ENCODE results near the gene MIPOL1.

The MIPOL1 gene

DNA sequence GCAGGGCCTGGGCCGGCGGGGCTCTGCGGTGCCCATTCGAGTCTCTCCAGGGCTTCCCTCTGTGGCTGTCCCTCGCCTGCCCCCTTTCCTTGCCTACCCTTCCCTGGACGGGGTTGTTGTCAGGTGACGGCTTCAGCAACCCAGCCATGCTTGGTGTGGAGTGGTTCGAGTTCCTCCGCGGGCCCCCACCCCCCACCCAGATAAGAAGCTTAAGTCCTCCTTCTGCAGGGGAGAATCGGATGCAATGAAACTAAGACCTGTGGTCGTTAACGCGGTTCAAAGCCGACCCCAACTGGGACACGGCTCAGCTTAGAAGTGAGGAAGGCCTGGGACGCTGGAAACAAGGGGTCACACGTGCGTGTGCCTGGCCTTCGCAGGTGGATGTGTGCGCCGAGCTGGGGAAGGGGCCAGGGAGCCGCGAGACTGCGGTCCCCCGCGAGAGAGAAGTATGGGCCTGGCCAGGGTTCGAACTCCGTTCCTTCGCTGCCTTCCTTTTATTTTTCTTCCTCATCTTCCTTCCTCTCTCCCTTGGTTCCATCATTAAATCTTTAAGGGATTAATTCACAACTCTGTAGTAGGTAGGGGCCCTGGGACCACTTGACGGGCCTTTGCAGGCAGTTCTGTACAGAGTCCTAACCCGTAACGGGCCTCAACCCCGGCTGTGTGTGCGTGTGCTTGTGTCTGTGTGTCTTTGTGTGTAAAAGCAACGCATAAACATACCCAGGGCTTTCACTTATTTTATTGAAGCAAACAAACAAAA, 401.2 kb downstream of the MIPOL1 start:
- no peak overlapping the region for H3K4me3 ChIP-seq (ENCODE audit: low read length)
- DNase-seq (ENCODE audit: low read depth, low spot score) = no peak

DNA sequence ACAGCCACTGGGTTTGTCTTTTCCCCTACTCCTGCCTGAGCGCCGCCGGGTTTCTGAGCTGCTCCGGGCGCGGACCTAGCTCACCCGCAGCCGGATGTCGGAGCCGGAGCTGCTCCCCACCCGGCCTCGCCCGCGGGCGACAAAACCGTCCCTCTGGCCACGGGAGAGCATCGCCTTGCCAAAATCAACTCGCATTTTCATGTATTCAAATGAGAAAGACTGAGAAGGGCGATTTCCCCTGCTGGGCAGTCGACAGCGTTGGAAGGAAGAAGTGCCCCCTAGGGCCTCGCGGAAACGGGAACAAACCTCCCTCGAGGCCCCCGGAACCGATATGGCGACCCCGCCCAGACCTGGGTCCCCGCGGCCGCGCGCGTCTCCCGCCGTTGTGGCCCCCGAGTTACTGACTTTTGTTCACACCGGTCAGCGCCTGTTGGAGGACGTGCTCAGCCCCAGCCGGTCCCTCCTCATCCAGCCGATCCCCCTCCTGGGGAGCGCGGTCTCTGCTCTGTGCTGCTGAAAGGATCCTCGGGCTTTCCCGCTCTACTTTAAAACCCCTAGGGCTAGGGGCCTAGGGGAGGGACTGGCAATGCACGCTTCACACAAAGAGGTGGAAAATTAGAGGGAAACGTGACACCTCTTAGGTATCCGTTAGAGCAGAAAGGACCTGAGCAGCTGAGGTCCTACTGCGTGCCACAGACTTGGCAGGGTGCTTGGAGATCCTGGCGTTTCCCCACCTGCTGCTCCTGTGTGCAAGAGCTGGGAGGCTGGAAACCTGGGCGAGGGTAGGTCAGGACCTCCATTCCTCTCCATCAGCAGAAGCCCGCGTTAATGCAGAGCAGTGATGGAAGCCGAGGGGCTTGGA, 402.0 kb downstream of the MIPOL1 start:
- H3K4me3 ChIP-seq (ENCODE audit: low read length) = no peak overlapping the region
- DNase-seq (ENCODE audit: low read depth, low spot score) = no peak

DNA sequence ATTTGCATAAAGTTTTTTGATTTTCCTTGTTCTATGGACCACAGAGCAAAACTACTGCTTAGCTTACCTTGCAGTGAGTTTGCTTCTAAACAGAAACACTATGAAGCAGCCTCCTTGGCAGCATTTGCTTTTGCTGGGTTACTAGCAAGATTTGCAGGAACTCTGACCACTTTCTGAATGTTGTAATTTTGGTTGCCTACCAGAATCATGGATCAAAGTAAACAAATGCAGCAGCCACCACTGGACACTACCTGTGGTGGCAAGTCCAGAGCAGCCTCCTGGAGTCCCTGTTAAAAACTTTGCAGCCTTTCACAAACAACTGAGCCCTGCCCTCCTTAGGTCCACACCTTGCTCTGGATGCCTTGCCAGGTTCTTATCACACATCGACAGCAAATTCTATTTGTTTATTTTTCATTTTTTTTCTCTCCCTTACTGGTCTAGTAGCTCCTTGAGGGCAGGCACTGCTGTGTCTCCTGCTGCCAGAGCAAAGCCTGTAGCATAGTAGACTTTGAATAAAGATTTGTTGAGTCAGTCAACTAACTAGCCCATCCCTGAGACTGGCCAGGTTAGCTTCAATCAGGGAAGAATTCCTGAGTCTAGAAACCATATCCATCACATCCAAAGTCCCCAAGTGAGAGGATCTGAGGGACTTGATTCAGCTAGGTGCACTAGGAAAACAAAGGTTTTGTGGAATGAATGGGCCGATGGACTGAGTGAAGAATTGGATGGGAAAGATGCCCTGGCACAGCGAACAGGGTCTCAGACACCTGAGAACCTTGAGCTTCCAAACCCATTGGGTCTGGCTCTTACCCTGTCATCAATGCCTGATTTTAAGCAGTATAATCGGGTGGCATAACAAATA, 403.4 kb downstream of the MIPOL1 start:
- DNase-seq (ENCODE audit: low read depth, low spot score) = no peak
- H3K4me3 ChIP-seq (ENCODE audit: low read length) = no peak overlapping the region

- DNase-seq (ENCODE audit: low read depth, low spot score) = no peak
- H3K4me3 ChIP-seq (ENCODE audit: low read length) = no peak overlapping the region
Observed at GRCh38 chr14:37601865-37602264, 404.1 kb downstream of the MIPOL1 start.
